ENCODE results near the gene LAMC2. TPM values are rescaled to one million over a fixed set of nuclear protein-coding genes. Genes with fewer than 3 reads are reported as not detected.

Gene LAMC2
- total RNA-seq, 2 donors from 2014 or later: 1.2 TPM; not detected in 1

GRCh38 chr1:183152180-183152579 is 33.9 kb upstream of the LAMC2 start:
- H3K4me1 Mint-ChIP-seq (ENCODE audit: low read depth): no peaks in the 10 kb centered on the region
- no peak overlapping the region for H3K4me3 Mint-ChIP-seq
- no peaks in the 10 kb centered on the region for H3K9me3 Mint-ChIP-seq
- H3K27ac Mint-ChIP-seq: no peak overlapping the region
- H3K27me3 Mint-ChIP-seq (ENCODE audit: low read depth): peaks cover 19% of the 10 kb centered on the region
- no peak for DNase-seq
- no peaks in the 10 kb centered on the region for H3K36me3 Mint-ChIP-seq (ENCODE audit: insufficient read depth in 2 of 2)
- ATAC-seq (replicated peaks in 1 of 2): no peak

GRCh38 chr1:183155939-183156338 is 30.1 kb upstream of the LAMC2 start:
- no peaks in the 10 kb centered on the region for H3K9me3 Mint-ChIP-seq
- no peak for ATAC-seq (replicated peaks in 1 of 2)
- H3K27ac Mint-ChIP-seq: no peak overlapping the region
- H3K4me3 Mint-ChIP-seq: no peak overlapping the region
- peaks cover 13% of the 10 kb centered on the region for H3K27me3 Mint-ChIP-seq (ENCODE audit: low read depth)
- H3K4me1 Mint-ChIP-seq (ENCODE audit: low read depth): no peaks in the 10 kb centered on the region
- no peaks in the 10 kb centered on the region for H3K36me3 Mint-ChIP-seq (ENCODE audit: insufficient read depth in 2 of 2)
- DNase-seq: no peak

- Mint-ChIP-seq H3K4me3 (no peak overlapping the region), H3K9me3 (no peaks in the 10 kb centered on the region), H3K27ac (no peak overlapping the region), H3K27me3 (ENCODE audit: low read depth) (peaks cover 7% of the 10 kb centered on the region), H3K36me3 (ENCODE audit: insufficient read depth in 2 of 2) (no peaks in the 10 kb centered on the region), H3K4me1 (ENCODE audit: low read depth) (no peaks in the 10 kb centered on the region)
- ATAC-seq (replicated peaks in 1 of 2) (no peak), DNase-seq (no peak)
These were observed 26.1 kb upstream of the LAMC2 start for GRCh38 chr1:183159960-183160359.

- Mint-ChIP-seq H3K27ac (no peak overlapping the region), H3K4me1 (ENCODE audit: low read depth) (no peaks in the 10 kb centered on the region), H3K36me3 (ENCODE audit: insufficient read depth in 2 of 2) (no peaks in the 10 kb centered on the region), H3K27me3 (ENCODE audit: low read depth) (no peaks in the 10 kb centered on the region), H3K4me3 (no peak overlapping the region), H3K9me3 (no peaks in the 10 kb centered on the region)
- no peak for DNase-seq
- ATAC-seq (replicated peaks in 1 of 2): no peak
These were observed 24.7 kb upstream of the LAMC2 start for GRCh38 chr1:183161391-183161790.

- Mint-ChIP-seq H3K36me3 (ENCODE audit: insufficient read depth in 2 of 2) (no peaks in the 10 kb centered on the region), H3K27ac (no peak overlapping the region), H3K9me3 (no peaks in the 10 kb centered on the region), H3K4me3 (no peak overlapping the region), H3K27me3 (ENCODE audit: low read depth) (no peaks in the 10 kb centered on the region), H3K4me1 (ENCODE audit: low read depth) (no peaks in the 10 kb centered on the region)
- ATAC-seq (replicated peaks in 1 of 2) (no peak), DNase-seq (no peak)
These were observed 22.7 kb upstream of the LAMC2 start for GRCh38 chr1:183163316-183163715.

GRCh38 chr1:183164340-183164739 is 21.7 kb upstream of the LAMC2 start:
- Mint-ChIP-seq H3K4me3 (no peak overlapping the region), H3K9me3 (no peaks in the 10 kb centered on the region), H3K36me3 (ENCODE audit: insufficient read depth in 2 of 2) (no peaks in the 10 kb centered on the region), H3K4me1 (ENCODE audit: low read depth) (no peaks in the 10 kb centered on the region), H3K27ac (no peak overlapping the region), H3K27me3 (ENCODE audit: low read depth) (no peaks in the 10 kb centered on the region)
- no peak for ATAC-seq (replicated peaks in 1 of 2)
- DNase-seq: no peak

- Mint-ChIP-seq H3K36me3 (ENCODE audit: insufficient read depth in 2 of 2) (no peaks in the 10 kb centered on the region), H3K4me1 (ENCODE audit: low read depth) (no peaks in the 10 kb centered on the region), H3K9me3 (no peaks in the 10 kb centered on the region), H3K27me3 (ENCODE audit: low read depth) (no peaks in the 10 kb centered on the region), H3K27ac (no peak overlapping the region), H3K4me3 (no peak overlapping the region)
- no peak for ATAC-seq (replicated peaks in 1 of 2)
- no peak for DNase-seq
These were observed 21.1 kb upstream of the LAMC2 start for GRCh38 chr1:183164963-183165362.

GRCh38 chr1:183165456-183165855 is 20.6 kb upstream of the LAMC2 start:
- Mint-ChIP-seq H3K27ac (no peak overlapping the region), H3K27me3 (ENCODE audit: low read depth) (no peaks in the 10 kb centered on the region), H3K9me3 (no peaks in the 10 kb centered on the region), H3K36me3 (ENCODE audit: insufficient read depth in 2 of 2) (no peaks in the 10 kb centered on the region), H3K4me1 (ENCODE audit: low read depth) (no peaks in the 10 kb centered on the region), H3K4me3 (no peak overlapping the region)
- ATAC-seq (replicated peaks in 1 of 2) (no peak), DNase-seq (no peak)

GRCh38 chr1:183166454-183166853 is 19.6 kb upstream of the LAMC2 start:
- ATAC-seq (replicated peaks in 1 of 2): no peak
- no peaks in the 10 kb centered on the region for H3K9me3 Mint-ChIP-seq
- H3K4me1 Mint-ChIP-seq (ENCODE audit: low read depth): no peaks in the 10 kb centered on the region
- H3K27ac Mint-ChIP-seq: no peak overlapping the region
- H3K4me3 Mint-ChIP-seq: no peak overlapping the region
- DNase-seq: no peak
- no peaks in the 10 kb centered on the region for H3K27me3 Mint-ChIP-seq (ENCODE audit: low read depth)
- no peaks in the 10 kb centered on the region for H3K36me3 Mint-ChIP-seq (ENCODE audit: insufficient read depth in 2 of 2)

- no peaks in the 10 kb centered on the region for H3K4me1 Mint-ChIP-seq (ENCODE audit: low read depth)
- H3K9me3 Mint-ChIP-seq: no peaks in the 10 kb centered on the region
- no peaks in the 10 kb centered on the region for H3K27me3 Mint-ChIP-seq (ENCODE audit: low read depth)
- ATAC-seq (replicated peaks in 1 of 2) (no peak), DNase-seq (no peak)
- H3K4me3 Mint-ChIP-seq: no peak overlapping the region
- H3K36me3 Mint-ChIP-seq (ENCODE audit: insufficient read depth in 2 of 2): no peaks in the 10 kb centered on the region
- no peak overlapping the region for H3K27ac Mint-ChIP-seq
These were observed 18.4 kb upstream of the LAMC2 start for GRCh38 chr1:183167676-183168075.

GRCh38 chr1:183168308-183168707 is 17.8 kb upstream of the LAMC2 start:
- Mint-ChIP-seq H3K4me3 (no peak overlapping the region), H3K27ac (no peak overlapping the region), H3K36me3 (ENCODE audit: insufficient read depth in 2 of 2) (no peaks in the 10 kb centered on the region), H3K9me3 (no peaks in the 10 kb centered on the region), H3K27me3 (ENCODE audit: low read depth) (no peaks in the 10 kb centered on the region), H3K4me1 (ENCODE audit: low read depth) (no peaks in the 10 kb centered on the region)
- DNase-seq (no peak), ATAC-seq (replicated peaks in 1 of 2) (no peak)

GRCh38 chr1:183173828-183174227 is 12.2 kb upstream of the LAMC2 start:
- H3K27me3 Mint-ChIP-seq (ENCODE audit: low read depth): peaks cover 6% of the 10 kb centered on the region

GRCh38 chr1:183175631-183176030 is 10.4 kb upstream of the LAMC2 start:
- DNase-seq: no peak
- H3K36me3 Mint-ChIP-seq (ENCODE audit: insufficient read depth in 2 of 2): no peaks in the 10 kb centered on the region

More at GRCh38 chr1:183173828-183174227, 12.2 kb upstream of the LAMC2 start:
- DNase-seq (no peak), ATAC-seq (replicated peaks in 1 of 2) (no peak)
- Mint-ChIP-seq H3K4me3 (no peak overlapping the region), H3K4me1 (ENCODE audit: low read depth) (no peaks in the 10 kb centered on the region), H3K36me3 (ENCODE audit: insufficient read depth in 2 of 2) (no peaks in the 10 kb centered on the region), H3K9me3 (no peaks in the 10 kb centered on the region), H3K27ac (no peak overlapping the region)

GRCh38 chr1:183178545-183178944 is 7.5 kb upstream of the LAMC2 start:
- no peak overlapping the region for H3K27ac Mint-ChIP-seq
- ATAC-seq (replicated peaks in 1 of 2) (no peak), DNase-seq (no peak)
- H3K9me3 Mint-ChIP-seq: no peaks in the 10 kb centered on the region
- peaks cover 6% of the 10 kb centered on the region for H3K27me3 Mint-ChIP-seq (ENCODE audit: low read depth)
- H3K4me1 Mint-ChIP-seq (ENCODE audit: low read depth): peaks cover 11% of the 10 kb centered on the region
- no peak overlapping the region for H3K4me3 Mint-ChIP-seq
- H3K36me3 Mint-ChIP-seq (ENCODE audit: insufficient read depth in 2 of 2): no peaks in the 10 kb centered on the region

More at GRCh38 chr1:183175631-183176030, 10.4 kb upstream of the LAMC2 start:
- no peak overlapping the region for H3K4me3 Mint-ChIP-seq
- no peak overlapping the region for H3K27ac Mint-ChIP-seq
- H3K4me1 Mint-ChIP-seq (ENCODE audit: low read depth): peaks cover 6% of the 10 kb centered on the region
- ATAC-seq (replicated peaks in 1 of 2): no peak
- peaks cover 6% of the 10 kb centered on the region for H3K27me3 Mint-ChIP-seq (ENCODE audit: low read depth)
- H3K9me3 Mint-ChIP-seq: no peaks in the 10 kb centered on the region

Measured in activated T-cell treated with anti-CD3 and anti-CD28 coated beads, Interleukin-2, amount 50 U/mL, for 72 hours (primary cell).